Uterus (tissue), 4 donors: ENCODE results near the gene SMIM36. TPM values are rescaled to one million over a fixed set of nuclear protein-coding genes. Genes with fewer than 3 reads are reported as not detected.
"Not testable (repeated sequence)": the region's sequence is repeated elsewhere in the genome, so short reads cannot be mapped to it uniquely, and the experiment has no call there.

ENCODE experiments used
- DNase-seq, 2 donors: peaks; one replicate each; pipeline ENCODE4 v3.0.0-alpha.2; 2019 to 2020
- H3K27ac ChIP-seq, 2 donors: fragments of 200-600 bp; sonication (generic); 1 replicate in 1 of 2; 2 replicates in 1 of 2; pipeline ENCODE4 v1.5.1; 2016 to 2018
- H3K27me3 ChIP-seq, 2 donors: fragments of 200-600 bp; sonication (generic); one replicate each; pipeline ENCODE4 v1.5.1; 2018 to 2019; ENCODE audit warnings: control low read depth in 1 of 2
- H3K36me3 ChIP-seq, 2 donors: fragments of 200-600 bp; sonication (generic); one replicate each; pipeline ENCODE4 v1.5.1; 2019; ENCODE audit warnings: control low read depth in 1 of 2
- H3K4me1 ChIP-seq, 2 donors: fragments of 200-600 bp; sonication (generic); one replicate each; pipeline ENCODE4 v1.5.1; 2018 to 2019; ENCODE audit warnings: control low read depth in 1 of 2
- H3K4me3 ChIP-seq, 2 donors: fragments of 200-600 bp; sonication (generic); 1 replicate in 1 of 2; 2 replicates in 1 of 2; pipeline ENCODE4 v1.5.1; 2018 to 2019; ENCODE audit warnings: mild to moderate bottlenecking in 1 of 2
- H3K9me3 ChIP-seq, 2 donors: fragments of 200-600 bp; sonication (generic); one replicate each; pipeline ENCODE4 v1.5.1; 2019; ENCODE audit warnings: control low read depth in 1 of 2
- POLR2A ChIP-seq, 2 donors: fragments of 450-650 bp; IDR thresholded peaks; one replicate each; pipeline ENCODE4 v1.6.1; 2016; ENCODE audit warnings: antibody characterized with exemption in 2 of 2, mild to moderate bottlenecking in 1 of 2, moderate library complexity in 1 of 2
- intact Hi-C: fragments of 100-400 bp; cut with DNase I; formaldehyde crosslinking; loops from one replicate; pipeline ENCODE4 v1.15.1; 2023; ENCODE audit warnings: low total_unique reads
- total RNA-seq, 4 donors: library from RNA; depleted of rRNA in 3 of 4; stranded (reverse); fragments of >200 nt in 3 of 4; gene quantifications; one replicate each; pipeline versions ENCODE4 v1.1.0 to v1.2.4, GENCODE V29; 2014 to 2023
- TF ChIP-seq, protein P1 (sequence below), 4 experiments: fragments of 200-600 bp in 2 of 4; fragments of 450-650 bp in 2 of 4; sonication (generic) in 2 of 4; IDR thresholded peaks; one replicate each; pipeline ENCODE4 v1.5.1; 2016 to 2019; ENCODE audit warnings: antibody characterized with exemption in 4 of 4, mild to moderate bottlenecking in 2 of 4, moderate library complexity in 1 of 4
- donor health status: DM: yes; HTN: yes; CAD: no.

The SMIM36 gene
- total RNA-seq, 4 donors from 2014 or later: not detected

DNA sequence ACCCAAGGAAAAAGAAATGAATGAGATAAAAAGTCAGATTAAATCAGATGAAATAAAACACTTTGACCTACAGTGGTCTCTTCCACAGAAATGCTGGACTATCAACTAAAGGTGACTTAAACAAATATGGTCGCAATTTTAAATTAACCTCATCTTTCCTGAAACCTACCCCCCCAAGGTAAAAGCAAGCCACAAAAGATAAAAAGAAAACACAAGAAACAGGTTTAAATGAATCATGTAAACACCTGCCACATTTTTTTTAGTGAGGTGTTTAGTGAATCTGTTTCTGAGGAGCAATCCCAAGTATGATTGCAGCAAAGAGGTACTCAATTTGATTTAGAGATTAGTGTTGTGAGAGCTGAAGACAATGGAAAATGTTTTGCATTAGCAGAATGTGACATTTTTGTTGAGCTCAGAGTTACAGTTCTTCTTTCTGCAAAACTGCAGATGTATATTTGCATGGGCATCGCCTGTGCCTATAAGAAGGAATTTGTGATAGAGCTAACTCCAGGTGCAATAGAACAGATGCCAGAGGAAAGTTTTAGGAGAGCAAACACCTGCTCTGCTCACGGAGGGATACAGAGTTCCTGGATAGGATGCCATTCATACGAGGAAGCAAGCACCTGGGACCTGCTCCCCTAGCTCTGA is 86.2 kb downstream of the SMIM36 start:
- Histone ChIP-seq H3K36me3 (no peaks in the 10 kb centered on the region), H3K27ac (no peak overlapping the region), H3K4me1 (no peaks in the 10 kb centered on the region), H3K9me3 (no peaks in the 10 kb centered on the region), H3K4me3 (no peak overlapping the region), H3K27me3 (no peaks in the 10 kb centered on the region)
- TF ChIP-seq POLR2A (IDR thresholded peaks at IDR 0.05): no peak
- TF ChIP-seq, protein P1, sequence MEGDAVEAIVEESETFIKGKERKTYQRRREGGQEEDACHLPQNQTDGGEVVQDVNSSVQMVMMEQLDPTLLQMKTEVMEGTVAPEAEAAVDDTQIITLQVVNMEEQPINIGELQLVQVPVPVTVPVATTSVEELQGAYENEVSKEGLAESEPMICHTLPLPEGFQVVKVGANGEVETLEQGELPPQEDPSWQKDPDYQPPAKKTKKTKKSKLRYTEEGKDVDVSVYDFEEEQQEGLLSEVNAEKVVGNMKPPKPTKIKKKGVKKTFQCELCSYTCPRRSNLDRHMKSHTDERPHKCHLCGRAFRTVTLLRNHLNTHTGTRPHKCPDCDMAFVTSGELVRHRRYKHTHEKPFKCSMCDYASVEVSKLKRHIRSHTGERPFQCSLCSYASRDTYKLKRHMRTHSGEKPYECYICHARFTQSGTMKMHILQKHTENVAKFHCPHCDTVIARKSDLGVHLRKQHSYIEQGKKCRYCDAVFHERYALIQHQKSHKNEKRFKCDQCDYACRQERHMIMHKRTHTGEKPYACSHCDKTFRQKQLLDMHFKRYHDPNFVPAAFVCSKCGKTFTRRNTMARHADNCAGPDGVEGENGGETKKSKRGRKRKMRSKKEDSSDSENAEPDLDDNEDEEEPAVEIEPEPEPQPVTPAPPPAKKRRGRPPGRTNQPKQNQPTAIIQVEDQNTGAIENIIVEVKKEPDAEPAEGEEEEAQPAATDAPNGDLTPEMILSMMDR (IDR thresholded peaks at IDR 0.05): no peak
- no peak for DNase-seq
- intact Hi-C loops: no loop called here

- Histone ChIP-seq H3K4me1 (no peaks in the 10 kb centered on the region), H3K9me3 (no peaks in the 10 kb centered on the region), H3K4me3 (no peak overlapping the region), H3K27ac (no peak overlapping the region), H3K36me3 (no peaks in the 10 kb centered on the region), H3K27me3 (no peaks in the 10 kb centered on the region)
- TF ChIP-seq, protein P1 (IDR thresholded peaks at IDR 0.05): no peak
- TF ChIP-seq POLR2A (IDR thresholded peaks at IDR 0.05): no peak
- no peak for DNase-seq
- intact Hi-C loops: no loop called here
These were observed 87.7 kb downstream of the SMIM36 start for GRCh38 chr17:55423535-55423934.

GRCh38 chr17:55422828-55423164 is 88.5 kb downstream of the SMIM36 start:
- H3K9me3 ChIP-seq, H3K4me1 ChIP-seq, H3K4me3 ChIP-seq, H3K27ac ChIP-seq, DNase-seq, H3K27me3 ChIP-seq, H3K36me3 ChIP-seq, intact Hi-C loops: not testable (repeated sequence)

DNA sequence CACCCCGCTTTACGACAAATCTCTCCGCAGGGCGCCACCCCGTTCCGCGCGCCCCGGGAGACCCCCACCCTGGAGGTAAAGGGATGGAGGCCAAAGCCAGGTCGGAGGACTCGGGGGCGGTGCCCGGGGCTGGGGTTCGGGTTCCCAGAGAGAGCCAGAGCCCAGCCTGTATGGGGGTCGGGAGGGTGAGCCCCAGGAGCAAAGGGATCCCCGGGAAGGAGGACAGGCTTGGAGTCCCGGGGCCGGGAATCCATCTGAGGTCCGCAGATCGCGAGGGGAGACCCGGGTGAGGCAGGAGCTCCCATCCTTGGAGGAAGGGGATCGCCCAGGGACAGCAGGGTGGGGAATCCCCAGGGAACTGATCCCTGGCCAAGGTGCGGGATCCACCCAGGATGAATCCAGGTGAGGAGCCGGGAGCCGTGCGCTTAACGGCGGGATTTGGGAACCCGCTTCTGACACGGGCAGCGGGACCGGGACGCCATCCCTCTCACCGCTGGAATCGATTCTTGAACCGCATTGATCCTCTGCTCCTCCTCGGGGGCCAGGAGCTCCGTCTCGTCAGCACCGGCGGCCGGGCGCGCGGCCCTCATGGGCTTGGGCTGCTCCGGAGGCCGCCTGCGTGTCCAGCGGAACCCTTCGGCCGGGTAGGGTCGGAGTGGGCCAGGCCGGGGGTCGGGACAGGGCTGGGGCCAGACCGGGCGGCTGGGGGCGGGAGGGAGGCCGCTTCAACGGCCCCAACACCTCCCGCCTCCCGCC is 89.9 kb downstream of the SMIM36 start, which contains the start of gene MMD:
Gene MMD (minus strand): TSS at position 657 of the 756 bp plus-strand sequence. CDS start 140 bp downstream, at position 517.
- H3K27ac ChIP-seq: peak within 1 kb of the TSS; percentile 57 to 67
- no peaks in the 10 kb centered on the region for H3K4me1 ChIP-seq
- intact Hi-C loops: no loop called here
- no peaks in the 10 kb centered on the region for H3K27me3 ChIP-seq
- no peaks in the 10 kb centered on the region for H3K9me3 ChIP-seq
- H3K36me3 ChIP-seq: no peaks in the 10 kb centered on the region
- peak; percentile 30 to 43 for DNase-seq
- TF ChIP-seq, protein P1 (IDR thresholded peaks at IDR 0.05): no peak
- TF ChIP-seq POLR2A (IDR thresholded peaks at IDR 0.05): peak in 1 of 2 donors; percentile 61
- peak within 1 kb of the TSS; percentile 63 to 74 for H3K4me3 ChIP-seq

DNA sequence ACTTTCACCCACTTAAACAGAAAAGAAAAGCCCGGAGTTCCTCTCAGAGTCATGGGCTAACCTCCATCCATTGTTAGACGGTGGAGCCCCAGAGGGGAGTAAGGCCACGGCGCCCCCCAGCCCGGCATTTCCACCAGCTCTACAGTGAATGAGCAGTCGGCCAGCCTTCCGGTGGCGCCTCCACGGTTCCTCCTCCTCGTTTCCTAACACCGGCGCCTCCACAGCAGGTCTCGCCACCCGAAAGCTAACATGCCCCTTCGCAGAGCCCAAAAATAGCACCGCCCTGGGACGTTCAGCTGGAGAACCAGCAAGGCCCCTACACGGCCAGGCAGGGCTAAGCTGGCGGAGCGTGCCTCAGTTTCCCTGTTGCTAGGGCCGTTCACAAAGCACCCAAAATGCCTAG is 90.5 kb downstream of the SMIM36 start:
- peak; percentile 36 to 39 for DNase-seq
- H3K27ac ChIP-seq: peak overlapping the region; percentile 57 to 67
- intact Hi-C loops: no loop called here

More for the DNA sequence above, 90.5 kb downstream of the SMIM36 start:
- no peaks in the 10 kb centered on the region for H3K27me3 ChIP-seq
- H3K4me3 ChIP-seq: peak overlapping the region; percentile 63 to 74
- TF ChIP-seq, protein P1 (IDR thresholded peaks at IDR 0.05): no peak
- TF ChIP-seq POLR2A (IDR thresholded peaks at IDR 0.05): no peak
- H3K4me1 ChIP-seq: no peaks in the 10 kb centered on the region
- H3K9me3 ChIP-seq: no peaks in the 10 kb centered on the region
- no peaks in the 10 kb centered on the region for H3K36me3 ChIP-seq
